Prostate gland (tissue), 2 donors: Measurements from ENCODE around the gene EHD1. TPM values are rescaled to one million over a fixed set of nuclear protein-coding genes. Genes with fewer than 3 reads are reported as not detected.

Experiments
- DNase-seq: peaks from one replicate; pipeline ENCODE4 v3.0.0-alpha.2; 2019; ENCODE audit warnings: low spot score
- H3K27ac ChIP-seq, 2 donors: fragments of 200-600 bp; sonication (generic); 2 replicates each; pipeline ENCODE4 v1.5.1; 2017 to 2019
- H3K27me3 ChIP-seq: fragments of 200-600 bp; sonication (generic); replicated peaks from 2 replicates; pipeline ENCODE4 v1.5.1; 2019; ENCODE audit not compliant: insufficient read depth
- H3K36me3 ChIP-seq, 2 donors: fragments of 200-600 bp; sonication (generic); 1 replicate in 1 of 2; 2 replicates in 1 of 2; pipeline versions ENCODE4 v1.5.1 to v1.8.1; 2017 to 2019
- H3K4me1 ChIP-seq: fragments of 200-600 bp; sonication (generic); replicated peaks from 2 replicates; pipeline ENCODE4 v1.5.1; 2019
- H3K4me3 ChIP-seq, 2 donors: fragments of 200-600 bp; sonication (generic); 2 replicates each; pipeline ENCODE4 v1.5.1; 2017 to 2019
- H3K9me3 ChIP-seq: fragments of 200-600 bp; sonication (generic); 2 replicates; pipeline ENCODE4 v1.5.1; 2017
- POLR2A ChIP-seq: fragments of 450-650 bp; IDR thresholded peaks from one replicate; pipeline ENCODE4 v1.6.1; 2016; ENCODE audit warnings: antibody characterized with exemption, mild to moderate bottlenecking
- POLR2AphosphoS5 ChIP-seq: sonication (generic); formaldehyde crosslinking; IDR thresholded peaks from one replicate; pipeline ENCODE4 v1.6.1; 2017; ENCODE audit warnings: antibody characterized with exemption
- WGBS: methylation state at CpG from one replicate; pipeline ENCODE4 v1.1.5; 2018; 5-methylcytosine and 5-hydroxymethylcytosine counted together
- intact Hi-C: fragments of 100-400 bp; cut with DNase I; formaldehyde crosslinking; loops from one replicate; pipeline ENCODE4 v1.14.2; 2022
- total RNA-seq, 2 donors: library from RNA; depleted of rRNA; stranded (reverse); fragments of >200 nt; gene quantifications; one replicate each; pipeline ENCODE4 v1.1.0, GENCODE V29; 2016
- TF ChIP-seq, protein P1 (sequence below), 4 experiments: fragments of 200-600 bp in 2 of 4; fragments of 450-650 bp in 2 of 4; sonication (generic) in 2 of 4; IDR thresholded peaks; 1 replicate in 3 of 4; 2 replicates in 1 of 4; pipeline ENCODE4 v1.5.1; 2016 to 2019; ENCODE audit warnings: antibody characterized with exemption in 4 of 4, mild to moderate bottlenecking in 2 of 4, moderate library complexity in 2 of 4

The EHD1 gene
- total RNA-seq, 2 donors from 2014 or later, result 38.8 to 104 TPM

- H3K36me3 ChIP-seq, result peaks cover 0 to 10% of the 10 kb centered on the region in 2 donors
- H3K27me3 ChIP-seq, result no peaks in the 10 kb centered on the region
- TF ChIP-seq POLR2A, result no peak
- TF ChIP-seq POLR2AphosphoS5, result no peak
- TF ChIP-seq, protein P1, sequence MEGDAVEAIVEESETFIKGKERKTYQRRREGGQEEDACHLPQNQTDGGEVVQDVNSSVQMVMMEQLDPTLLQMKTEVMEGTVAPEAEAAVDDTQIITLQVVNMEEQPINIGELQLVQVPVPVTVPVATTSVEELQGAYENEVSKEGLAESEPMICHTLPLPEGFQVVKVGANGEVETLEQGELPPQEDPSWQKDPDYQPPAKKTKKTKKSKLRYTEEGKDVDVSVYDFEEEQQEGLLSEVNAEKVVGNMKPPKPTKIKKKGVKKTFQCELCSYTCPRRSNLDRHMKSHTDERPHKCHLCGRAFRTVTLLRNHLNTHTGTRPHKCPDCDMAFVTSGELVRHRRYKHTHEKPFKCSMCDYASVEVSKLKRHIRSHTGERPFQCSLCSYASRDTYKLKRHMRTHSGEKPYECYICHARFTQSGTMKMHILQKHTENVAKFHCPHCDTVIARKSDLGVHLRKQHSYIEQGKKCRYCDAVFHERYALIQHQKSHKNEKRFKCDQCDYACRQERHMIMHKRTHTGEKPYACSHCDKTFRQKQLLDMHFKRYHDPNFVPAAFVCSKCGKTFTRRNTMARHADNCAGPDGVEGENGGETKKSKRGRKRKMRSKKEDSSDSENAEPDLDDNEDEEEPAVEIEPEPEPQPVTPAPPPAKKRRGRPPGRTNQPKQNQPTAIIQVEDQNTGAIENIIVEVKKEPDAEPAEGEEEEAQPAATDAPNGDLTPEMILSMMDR (IDR thresholded peaks at IDR 0.05), result no peak
- DNase-seq, result no peak
- intact Hi-C loops, result no loop called here
- H3K27ac ChIP-seq, result no peak overlapping the region
- no peaks in the 10 kb centered on the region for H3K9me3 ChIP-seq
- no peaks in the 10 kb centered on the region for H3K4me1 ChIP-seq
- WGBS, result 89% methylated on average over 12 of the region's 12 CpGs
- H3K4me3 ChIP-seq, result no peak overlapping the region
Measured at GRCh38 chr11:64833198-64833502, 45.3 kb downstream of the EHD1 start.

GRCh38 chr11:64832467-64833197 is 45.8 kb downstream of the EHD1 start:
- intact Hi-C loops, result no loop called here
- Histone ChIP-seq H3K9me3 (no peaks in the 10 kb centered on the region), H3K27ac (no peak overlapping the region), H3K4me1 (no peaks in the 10 kb centered on the region), H3K27me3 (no peaks in the 10 kb centered on the region), H3K36me3 (peaks cover 0 to 10% of the 10 kb centered on the region in 2 donors), H3K4me3 (no peak overlapping the region)
- TF ChIP-seq, protein P1 (IDR thresholded peaks at IDR 0.05), result no peak
- no peak for TF ChIP-seq POLR2A
- no peak for TF ChIP-seq POLR2AphosphoS5
- no peak for DNase-seq
- WGBS, result 96% methylated on average over 21 of the region's 21 CpGs

DNA sequence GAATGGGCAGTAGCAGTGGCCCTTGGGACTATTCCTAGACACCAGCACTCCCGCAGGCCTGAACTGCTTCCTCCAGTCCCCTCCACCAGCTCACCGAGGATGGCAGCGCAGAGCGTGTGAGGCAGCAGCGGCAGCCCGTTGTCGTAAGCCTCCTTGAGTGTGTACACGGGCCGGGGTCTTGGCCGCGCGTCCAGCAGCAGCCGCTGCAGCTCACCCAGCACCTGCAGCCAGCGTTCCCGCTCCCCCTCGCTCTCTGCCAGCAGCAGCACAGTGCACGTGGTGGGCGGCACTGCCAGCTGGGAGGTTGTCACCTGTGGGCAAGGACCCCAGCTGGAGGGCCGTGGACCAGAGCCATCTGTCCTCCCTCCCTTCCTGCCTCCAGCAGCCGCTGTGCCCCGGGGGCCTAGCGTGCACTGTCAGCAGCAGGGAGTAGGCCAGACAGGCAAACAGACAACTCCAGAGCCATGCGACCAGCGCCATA is 47.0 kb downstream of the EHD1 start:
- Histone ChIP-seq H3K4me3 (no peak overlapping the region), H3K27me3 (no peaks in the 10 kb centered on the region), H3K27ac (no peak overlapping the region), H3K36me3 (peaks cover 0 to 10% of the 10 kb centered on the region in 2 donors), H3K9me3 (no peaks in the 10 kb centered on the region), H3K4me1 (no peaks in the 10 kb centered on the region)
- no peak for DNase-seq
- TF ChIP-seq POLR2A (no peak), POLR2AphosphoS5 (no peak)
- TF ChIP-seq, protein P1 (IDR thresholded peaks at IDR 0.05), result no peak
- intact Hi-C loops, result no loop called here
- WGBS, result 80% methylated on average over 24 of the region's 24 CpGs

DNA sequence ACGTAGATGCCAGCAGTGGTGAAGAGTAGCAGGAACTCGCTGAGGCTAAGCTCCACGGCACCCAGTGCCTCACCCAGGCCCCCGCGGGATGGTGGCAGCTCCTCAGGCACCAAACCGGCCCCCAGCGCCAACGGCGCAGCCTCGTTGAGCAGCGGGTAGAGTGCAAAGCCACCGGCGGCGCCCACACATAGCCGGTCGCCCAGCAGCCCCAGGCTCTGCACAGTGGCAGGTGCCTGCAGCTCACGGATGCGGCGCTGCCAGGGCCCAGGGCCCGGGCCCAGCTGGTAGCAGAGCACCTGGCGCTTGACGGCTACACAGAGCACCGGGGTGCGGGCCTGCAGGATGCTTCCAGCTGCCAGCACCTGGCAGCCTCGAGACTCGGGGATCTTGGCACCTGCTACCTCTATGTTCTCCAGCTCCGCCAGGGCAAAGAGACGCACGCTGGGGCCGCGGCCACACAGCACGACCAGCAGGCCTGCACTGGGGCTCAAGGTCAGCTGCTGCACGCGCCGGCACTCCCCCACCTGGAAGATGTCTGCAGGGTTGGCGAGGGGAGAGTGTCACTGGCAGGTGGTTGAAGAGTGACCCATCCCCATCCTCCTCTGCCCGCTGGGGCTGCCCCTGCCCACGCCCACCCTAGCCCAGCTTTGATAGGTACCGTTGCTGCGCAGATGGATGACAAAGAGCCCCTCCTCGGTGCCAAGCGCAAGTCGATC is 48.7 kb downstream of the EHD1 start:
- no peak for DNase-seq
- no peak overlapping the region for H3K4me3 ChIP-seq
- intact Hi-C loops, result no loop called here
- peaks cover 0 to 10% of the 10 kb centered on the region in 2 donors for H3K36me3 ChIP-seq
- no peak overlapping the region for H3K27ac ChIP-seq
- H3K9me3 ChIP-seq, result no peaks in the 10 kb centered on the region
- TF ChIP-seq POLR2AphosphoS5 (no peak), POLR2A (no peak)
- TF ChIP-seq, protein P1 (IDR thresholded peaks at IDR 0.05), result no peak
- no peaks in the 10 kb centered on the region for H3K4me1 ChIP-seq
- H3K27me3 ChIP-seq, result no peaks in the 10 kb centered on the region
- WGBS, result 92% methylated on average over 24 of the region's 43 CpGs
